ENCODE measurements around the gene LNX2. TPM values are rescaled to one million over a fixed set of nuclear protein-coding genes. Genes with fewer than 3 reads are reported as not detected.
"Not testable (repeated sequence)": the region's sequence is repeated elsewhere in the genome, so short reads cannot be mapped to it uniquely, and the experiment has no call there.

LNX2 gene
- total RNA-seq, 1 experiment from 2014 or later, result 5.3 TPM

DNA sequence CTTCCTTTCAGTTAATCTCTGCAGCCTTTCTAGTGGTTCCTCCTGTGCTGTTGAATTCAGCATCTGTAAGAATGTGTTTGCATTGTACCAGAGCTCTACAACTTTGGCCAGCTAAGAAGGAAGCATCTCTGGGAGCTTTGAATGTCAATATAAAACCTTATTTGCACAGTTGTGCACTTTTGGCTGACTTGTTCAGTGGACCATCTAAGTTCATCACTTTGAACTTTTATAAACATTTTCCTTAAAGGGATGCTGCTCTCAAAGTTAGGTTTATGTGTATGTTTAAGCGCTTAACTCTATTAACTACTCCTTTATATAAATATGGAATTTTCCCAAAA is 16.9 kb upstream of the LNX2 start:
- no peak for DNase-seq (ENCODE audit: low read depth)

DNA sequence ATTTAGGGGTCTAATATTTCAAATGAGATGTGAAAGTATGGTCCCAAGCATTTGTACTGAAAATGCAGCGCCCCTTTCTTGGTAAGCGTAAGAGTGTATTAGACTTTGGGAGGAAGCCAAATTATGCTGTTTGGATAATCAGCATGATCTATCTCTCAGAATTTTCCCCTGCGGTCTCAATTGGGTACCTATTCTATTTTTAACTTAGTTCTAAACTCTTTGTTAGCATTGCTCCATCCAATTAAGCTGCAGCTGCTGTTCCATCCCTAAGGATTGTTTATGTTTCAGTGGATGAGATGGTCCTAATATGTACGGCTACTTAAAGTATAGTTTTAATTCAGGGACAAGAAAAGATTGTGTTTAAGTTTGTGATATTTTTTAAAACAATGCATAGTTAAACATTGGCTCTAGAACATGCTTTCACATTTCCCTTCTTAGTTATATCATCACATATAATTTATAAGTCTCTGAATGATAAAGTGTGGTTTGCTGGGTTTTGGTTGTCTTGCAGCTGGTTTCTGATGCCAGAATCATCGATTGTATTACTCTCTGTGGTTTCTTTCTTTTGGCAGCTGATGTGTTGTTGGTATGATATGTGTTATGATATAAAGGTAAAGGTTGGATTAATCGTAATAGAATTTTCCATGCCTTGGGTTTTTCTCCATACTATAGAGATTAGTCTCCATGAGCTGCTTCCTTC is 16.4 kb upstream of the LNX2 start:
- DNase-seq (ENCODE audit: low read depth), result no peak

DNA sequence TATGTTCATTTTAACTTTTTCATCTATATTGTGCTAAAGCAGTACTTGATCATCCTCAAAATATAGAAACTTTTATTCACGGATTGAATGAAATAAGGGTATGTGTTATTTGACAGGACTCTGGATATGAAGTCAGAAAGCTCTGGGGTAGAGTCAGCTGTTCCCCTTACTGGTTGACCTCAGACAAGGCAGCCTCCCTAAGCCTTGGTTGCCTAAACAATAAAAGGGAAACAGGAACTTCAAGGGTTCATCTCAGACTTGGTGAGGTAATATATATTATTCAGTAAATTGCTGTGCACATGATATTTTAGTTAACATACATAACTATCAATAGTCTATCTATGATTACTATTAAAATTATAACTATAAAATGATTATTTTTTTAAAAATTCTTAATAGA is 14.9 kb upstream of the LNX2 start:
- DNase-seq (ENCODE audit: low read depth), result no peak

DNA sequence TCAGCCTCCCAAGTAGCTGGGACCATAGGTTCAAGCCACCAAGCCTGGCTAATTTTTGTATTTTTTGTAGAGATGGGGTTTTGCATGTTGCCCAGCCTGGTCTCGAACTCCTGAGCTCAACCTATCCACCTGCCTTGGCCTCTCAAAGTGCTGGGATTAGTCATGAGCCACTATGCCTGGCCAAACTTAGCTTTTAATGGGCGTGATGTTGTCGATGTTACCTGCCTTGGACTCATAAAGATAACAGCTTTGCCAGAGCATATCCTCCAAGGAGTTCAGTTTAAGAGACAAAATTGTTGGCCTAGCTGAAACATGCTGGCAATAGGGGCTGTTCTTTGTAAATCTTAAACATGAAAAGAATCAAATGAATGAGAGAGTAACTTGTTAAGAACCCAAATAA is 14.5 kb upstream of the LNX2 start:
- DNase-seq (ENCODE audit: low read depth), result no peak

DNA sequence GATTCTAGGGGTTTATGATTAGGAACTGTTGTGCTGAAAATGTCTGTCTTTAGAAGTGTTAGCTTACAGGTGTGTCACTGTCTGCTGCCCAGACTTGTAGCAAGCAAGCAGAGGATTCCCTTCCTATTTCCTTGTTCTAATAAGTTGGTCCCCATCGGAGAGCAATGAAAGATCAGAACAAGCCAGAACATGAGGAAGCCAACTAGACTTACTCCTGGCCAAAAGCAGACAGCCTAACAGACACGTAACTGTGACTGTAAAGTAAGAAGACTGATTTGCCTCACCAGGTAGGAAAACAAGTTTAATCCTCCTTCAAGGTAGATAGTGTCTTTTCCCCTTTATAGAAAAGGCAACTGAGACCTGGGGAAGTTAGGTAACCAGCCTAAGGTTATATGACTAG is 13.9 kb upstream of the LNX2 start:
- no peak for DNase-seq (ENCODE audit: low read depth)

DNA sequence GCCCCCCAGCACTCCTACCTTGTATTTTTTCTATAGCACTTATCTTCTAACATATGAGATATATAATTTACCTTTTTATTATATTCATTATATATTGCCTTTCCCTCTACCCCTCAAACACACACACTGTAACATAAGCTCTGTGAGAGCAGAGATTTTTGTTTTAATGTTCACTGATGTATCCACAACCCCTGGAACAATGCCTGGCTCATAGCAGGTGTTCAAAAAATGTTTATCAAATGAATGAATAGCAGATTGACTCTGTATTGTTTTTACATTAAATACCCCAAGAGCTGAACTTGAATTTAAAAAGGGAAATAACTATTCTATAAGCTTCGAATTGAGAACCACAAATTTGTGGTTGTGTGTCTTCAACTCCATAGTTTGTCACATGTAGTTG is 12.3 kb upstream of the LNX2 start:
- no peak for DNase-seq (ENCODE audit: low read depth)

DNA sequence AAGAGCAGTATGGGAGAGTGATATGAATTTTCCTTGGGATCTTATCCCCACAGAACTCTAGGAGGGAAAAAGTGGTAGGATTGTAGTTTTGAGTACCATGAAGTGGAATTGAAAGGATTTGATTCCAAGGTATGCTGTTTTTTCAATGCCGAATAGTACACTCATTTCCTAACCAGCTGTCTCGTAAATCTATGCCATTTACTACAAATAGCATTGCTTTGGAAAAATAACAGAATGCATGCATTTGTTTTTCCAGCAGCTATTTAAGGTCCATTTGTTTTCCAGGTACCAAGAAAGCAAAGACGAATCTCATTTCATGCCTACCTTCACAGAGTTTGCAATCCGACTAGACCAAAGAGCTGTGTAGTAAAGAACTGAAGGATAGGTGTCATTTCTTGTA is 11.9 kb upstream of the LNX2 start:
- DNase-seq (ENCODE audit: low read depth), result no peak

DNA sequence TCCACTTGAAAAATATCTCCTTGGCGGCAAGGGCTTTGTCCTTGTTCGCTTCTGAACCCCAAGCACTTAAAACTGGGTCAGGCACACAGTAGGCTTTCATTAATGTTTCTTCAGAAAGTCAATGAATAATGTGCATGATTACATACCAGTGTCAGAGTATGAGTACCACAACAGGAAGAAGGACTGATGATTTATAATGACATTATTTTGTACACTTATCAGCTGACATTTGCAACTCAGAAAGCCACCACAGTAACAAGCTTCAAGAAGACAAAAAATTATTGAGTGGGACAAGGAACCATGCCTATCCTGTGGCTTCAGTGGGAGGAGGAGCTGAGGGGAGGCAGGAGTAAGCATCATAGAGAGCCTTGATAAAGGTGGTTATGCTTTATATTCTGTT is 11.3 kb upstream of the LNX2 start:
- DNase-seq (ENCODE audit: low read depth), result no peak

DNA sequence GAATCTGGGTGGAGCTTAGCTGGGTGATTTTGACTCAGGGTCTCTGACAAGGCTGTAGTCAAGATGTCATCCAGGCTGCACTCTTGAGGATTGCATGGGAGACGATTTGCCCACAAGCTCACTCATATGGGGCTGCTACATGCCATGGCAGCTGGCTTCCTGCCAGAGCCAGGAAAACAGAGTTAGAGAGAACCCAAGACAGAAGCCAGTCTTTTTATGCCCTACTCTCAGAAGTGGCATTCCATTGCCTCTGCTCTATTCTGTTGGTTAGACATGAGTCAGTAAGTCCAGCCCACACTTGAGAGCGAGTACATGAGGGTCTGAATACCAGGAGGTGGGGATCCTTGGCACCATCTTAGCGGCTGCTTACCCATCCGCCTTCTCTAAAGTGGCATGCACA is 10.8 kb upstream of the LNX2 start:
- DNase-seq (ENCODE audit: low read depth), result peak; percentile 3

DNA sequence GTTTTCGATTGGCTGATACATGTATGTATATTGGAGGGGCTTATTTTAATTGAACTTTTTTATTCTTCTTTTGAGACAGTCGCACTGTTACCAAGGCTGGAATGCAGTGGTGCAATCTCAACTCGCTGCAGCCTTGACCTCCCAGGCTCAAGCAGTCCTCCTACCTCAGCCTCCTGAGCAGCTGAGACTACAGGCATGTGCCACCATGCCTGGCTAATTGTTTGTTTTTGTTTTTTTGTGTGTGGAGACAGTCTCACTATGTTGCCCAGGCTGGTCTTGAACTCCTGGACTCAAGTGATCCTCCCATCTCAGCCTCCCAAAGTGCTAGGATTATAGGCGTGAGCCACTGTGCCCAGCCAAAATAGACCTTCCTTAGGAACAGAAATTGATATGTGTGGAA is 8.4 kb upstream of the LNX2 start:
- DNase-seq (ENCODE audit: low read depth), result not testable (repeated sequence)

DNA sequence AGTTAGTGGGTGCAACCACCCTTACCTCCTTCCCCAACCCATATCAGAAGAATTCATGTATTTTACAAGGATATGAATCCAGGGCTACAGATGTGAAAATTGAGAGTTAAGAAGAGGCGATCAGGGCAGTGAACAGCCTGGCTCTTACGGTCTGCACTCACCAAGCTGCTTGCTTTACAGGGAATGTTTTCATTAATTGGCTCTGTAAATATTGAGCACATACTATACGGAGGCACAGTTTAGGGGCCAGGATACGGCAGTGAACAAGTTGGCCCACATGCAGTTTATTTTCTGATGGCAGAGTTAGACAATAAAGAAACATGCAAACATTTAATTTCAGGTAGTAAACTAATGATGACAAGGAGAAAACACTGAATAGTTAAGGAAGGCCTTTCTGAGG is 7.8 kb upstream of the LNX2 start:
- DNase-seq (ENCODE audit: low read depth), result no peak

DNA sequence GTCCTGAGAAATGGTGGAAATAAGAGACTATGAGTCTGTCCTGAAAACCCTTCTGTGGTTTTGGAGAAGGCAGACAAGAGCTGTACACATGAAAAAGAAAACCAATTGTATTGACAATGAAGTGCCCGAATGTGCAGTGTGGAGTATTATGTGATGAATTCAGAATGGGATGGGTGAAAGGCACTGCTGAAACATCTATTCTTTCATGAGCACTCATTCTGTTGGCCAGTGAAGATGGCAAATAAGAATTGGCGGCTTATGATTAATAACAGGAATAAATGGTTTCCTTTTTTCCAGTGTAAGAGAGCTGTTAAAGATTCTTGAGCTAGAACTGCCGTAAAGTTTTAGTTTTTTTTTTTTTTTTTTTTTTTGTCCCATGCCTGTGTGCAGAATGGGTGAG is 7.1 kb upstream of the LNX2 start:
- DNase-seq (ENCODE audit: low read depth), result no peak

DNA sequence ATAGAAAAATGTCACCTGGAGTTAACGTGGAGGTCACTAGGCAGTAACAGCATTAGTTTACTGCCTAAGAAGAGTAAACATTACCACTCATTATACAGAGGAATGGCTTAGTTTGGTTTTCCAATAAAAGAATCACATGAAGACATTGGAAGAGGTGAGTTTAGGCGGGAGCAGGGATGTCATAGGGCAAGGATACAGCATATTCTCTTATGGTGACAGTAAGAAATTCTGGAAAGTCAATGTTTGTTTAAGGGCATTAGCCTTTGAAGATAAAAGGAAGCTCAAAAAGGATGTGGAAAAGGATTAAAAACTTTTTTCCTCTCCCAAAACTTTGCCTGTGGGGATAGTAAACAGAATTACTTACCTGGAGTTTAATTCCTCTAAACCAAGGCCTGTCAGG is 5.5 kb upstream of the LNX2 start:
- no peak for DNase-seq (ENCODE audit: low read depth)

DNA sequence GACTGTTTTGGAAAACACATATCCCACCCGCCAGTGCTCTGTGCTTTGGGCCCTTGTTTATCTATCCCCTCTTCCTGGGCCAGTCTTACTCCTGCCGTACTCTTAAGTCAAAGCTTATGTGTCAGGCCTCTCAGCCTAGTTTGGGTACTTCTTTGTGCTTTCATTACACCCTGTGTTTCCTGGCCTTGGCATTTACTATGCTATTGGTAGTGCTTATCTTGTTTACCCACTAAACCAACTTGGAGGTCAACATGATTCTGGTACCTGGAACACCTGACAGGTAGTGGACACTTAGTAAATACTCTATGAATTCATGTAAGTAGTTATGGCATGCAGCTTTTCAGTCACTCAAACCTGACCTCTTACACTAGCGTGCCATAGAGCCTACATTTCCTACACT is 3.7 kb upstream of the LNX2 start:
- DNase-seq (ENCODE audit: low read depth), result no peak

DNA sequence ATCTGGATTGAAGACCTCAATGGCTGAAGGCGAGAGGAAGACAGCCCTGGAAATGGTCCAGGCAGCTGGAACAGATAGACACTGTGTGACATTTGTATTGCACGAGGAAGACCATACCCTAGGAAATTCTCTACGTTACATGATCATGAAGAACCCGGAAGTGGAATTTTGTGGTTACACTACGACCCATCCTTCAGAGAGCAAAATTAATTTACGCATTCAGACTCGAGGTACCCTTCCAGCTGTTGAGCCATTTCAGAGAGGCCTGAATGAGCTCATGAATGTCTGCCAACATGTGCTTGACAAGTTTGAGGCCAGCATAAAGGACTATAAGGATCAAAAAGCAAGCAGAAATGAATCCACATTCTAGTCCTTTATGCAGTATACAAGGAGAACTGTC is 2.6 kb upstream of the LNX2 start:
- peak; percentile 7 for DNase-seq (ENCODE audit: low read depth)

DNA sequence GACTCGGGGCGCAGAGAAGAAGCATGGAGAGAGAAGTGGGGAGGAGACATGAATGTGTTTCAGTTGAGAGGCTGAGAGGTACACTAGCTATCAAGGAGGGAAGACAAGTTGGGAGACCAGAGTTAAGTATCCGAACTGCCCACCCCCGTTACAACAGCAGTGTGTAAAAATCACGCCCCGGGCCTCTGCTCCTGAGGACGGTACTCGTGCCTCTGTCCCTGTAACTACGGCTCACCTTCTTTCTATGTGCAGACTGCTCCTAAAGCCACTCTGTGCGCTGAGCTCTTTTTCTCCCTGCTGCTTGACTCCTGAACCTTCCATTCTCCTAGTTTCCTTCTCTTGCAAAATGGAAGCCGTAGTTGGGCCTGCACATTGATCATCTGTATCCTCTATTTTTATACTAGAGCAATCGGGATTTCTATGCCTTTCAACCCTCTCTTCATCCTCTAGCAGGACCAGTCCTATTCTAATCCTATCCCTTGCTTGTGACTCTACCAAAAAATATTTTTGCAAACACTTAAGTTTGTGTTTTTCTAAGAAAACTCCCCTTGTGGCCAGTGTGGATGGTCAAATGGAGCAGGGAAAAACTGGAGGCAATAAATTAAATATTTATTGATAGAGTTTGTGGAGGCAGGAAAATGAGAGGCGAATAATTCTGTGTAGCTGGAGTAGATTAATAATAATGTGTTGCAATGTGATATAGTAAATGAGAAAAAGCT is 1.9 kb upstream of the LNX2 start:
- peak; percentile 8 for DNase-seq (ENCODE audit: low read depth)

DNA sequence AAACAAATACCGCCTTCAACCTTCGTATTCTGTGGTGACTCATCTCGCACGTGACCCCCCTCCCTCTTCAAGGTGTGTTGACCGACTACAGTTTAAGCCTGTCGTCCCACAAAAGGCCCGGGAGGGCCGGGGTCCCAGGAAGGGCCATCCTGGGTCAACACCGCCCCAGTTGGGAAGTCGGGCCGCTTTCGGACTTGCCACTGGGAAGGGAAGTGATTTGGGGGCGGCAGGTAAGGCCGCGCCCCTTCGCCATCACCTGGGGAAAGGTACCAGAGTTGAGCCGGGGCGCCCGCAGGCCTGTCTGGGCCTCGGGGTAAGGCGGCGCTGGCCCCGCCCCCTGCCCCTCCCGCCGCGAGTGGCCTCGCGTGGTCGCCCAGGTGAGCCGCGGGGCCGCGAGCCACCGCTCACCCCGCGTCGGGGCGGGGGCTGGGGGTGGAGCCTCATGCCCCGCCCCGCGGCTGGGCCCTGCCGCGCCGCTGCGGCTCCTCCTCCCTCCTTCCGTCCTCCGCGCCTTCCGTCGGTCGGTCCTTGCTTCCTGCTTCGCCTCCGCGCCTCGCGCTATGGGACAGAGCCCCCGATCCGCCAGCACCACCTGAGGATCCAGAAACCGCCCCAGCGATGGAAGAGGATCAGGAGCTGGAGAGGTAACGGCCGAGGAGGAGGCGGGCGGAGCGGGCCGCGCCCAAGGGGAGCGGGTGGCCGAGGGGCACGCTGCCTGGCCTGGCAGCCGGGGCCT is 1.2 kb upstream of the LNX2 start, which contains the start of gene POLR1D:
TSS of gene POLR1D (plus strand) at position 527 of the 736 bp plus-strand sequence. CDS start at position 619, 92 bp downstream.
- peak; percentile 65 for DNase-seq (ENCODE audit: low read depth)

DNA sequence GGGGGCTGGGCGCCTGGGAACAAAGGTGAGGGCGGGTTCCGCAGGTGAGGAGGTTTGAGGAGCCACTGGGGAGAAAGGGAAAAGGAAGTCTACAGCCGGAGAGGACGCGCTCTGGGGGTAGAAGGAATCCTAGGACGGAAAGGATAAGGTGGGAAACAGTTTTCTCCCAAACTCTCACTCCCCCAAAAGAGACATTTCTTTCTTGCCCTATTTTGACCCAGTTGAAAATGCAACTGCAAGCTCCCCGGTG is 712 bp upstream of the LNX2 start:
- peak; percentile 46 for DNase-seq (ENCODE audit: low read depth)

DNA sequence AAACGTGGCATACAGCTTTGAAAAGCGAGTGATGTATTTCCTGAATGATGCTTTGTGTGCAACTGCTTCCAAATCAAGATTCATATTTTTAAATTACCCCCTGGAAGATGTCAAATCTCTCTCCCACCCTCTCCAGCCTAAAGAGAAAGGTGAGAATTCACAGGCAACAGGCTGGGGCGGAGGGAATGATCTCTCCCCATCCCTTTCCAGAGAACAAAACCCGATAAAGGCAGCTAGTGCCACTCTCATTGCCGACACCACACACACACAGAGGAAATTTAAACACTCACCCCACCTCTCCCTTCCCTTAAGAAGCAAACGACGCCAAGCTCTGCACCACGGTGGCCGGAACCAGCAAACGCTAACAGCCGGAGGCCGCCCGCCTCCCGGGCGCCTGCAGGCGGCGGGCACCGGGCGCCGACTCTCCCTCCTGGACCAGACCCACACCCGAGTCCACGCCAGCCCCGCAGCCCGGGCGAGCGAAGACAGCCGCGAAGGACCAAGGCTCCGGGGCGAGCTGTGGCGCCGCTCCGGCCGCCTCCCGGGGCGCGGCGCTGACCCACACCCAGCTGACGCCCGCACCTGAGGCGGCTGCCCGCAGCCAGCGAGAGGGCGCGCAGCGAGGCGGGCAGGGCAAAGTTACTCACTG is 477 bp downstream of the LNX2 start:
- peak; percentile 33 for DNase-seq (ENCODE audit: low read depth)

DNA sequence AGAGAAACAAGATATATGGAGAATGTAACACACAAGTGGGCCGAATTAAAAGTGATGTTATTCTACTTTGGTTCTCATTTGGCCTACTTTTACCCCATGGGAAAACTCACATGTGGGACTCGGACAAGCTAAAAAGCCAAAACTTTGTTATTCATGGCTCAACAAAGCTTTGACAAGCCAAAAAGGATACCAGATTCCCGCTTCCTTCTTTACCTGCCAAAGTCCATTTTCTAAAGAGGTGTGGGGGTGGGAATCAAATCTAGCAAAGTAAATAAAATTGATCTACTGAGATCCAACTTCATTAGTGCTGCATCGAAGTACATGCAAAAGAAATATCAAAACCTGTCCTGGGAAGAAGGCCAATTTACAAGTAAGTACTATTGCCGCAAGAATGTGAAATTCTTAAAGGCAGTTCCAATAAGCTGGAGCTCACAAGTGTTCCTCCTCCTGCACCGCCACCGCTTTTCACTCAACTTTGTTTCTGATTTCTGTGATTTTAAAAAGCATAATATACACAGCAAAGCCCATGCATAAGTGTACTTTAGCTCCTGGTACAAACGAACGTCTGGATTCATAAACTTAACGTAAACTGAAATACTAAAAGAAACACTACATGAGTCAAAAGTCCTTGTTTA is 1.1 kb downstream of the LNX2 start:
- DNase-seq (ENCODE audit: low read depth), result peak; percentile 11

DNA sequence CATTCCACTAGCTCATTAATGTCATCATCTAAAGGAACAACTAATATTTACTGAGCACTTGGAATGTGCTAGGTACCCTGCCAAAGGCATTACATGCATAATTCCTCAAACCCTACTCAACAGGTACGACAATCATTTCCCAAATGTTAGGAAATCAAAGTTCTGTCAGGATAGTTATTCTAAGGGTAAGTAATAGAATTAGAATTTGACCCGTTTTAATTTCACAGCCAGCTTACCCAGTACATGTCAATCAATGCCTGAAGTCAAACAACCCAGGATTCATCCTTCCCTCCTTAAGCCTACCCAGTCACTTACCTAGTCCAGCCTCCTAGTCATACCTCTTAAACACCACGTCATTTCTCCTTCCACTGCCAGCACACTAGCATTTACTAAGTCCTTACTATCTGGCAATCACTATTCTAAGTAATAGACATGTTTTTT is 2.4 kb downstream of the LNX2 start:
- DNase-seq (ENCODE audit: low read depth), result no peak

DNA sequence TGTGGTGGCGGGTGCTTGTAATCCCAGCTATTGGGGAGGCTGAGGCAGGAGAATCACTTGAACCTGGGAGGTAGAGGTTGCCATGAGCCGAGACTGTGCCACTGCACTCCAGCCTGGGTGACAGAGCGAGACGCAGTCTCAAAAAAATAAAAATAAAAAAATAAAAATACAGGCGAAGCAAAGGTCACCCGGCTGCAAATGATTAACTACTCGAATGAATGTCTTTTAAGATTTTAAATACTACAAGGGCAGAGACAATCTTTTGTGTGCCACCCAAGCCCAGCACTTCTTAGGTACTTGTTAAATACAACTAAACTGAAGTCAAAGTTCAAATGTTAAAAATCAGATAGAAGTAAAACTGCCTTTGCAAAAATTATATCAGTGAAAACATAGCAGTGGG is 6.7 kb downstream of the LNX2 start:
- no peak for DNase-seq (ENCODE audit: low read depth)
